HepG2 (cell line): ENCODE results near the gene PROX1. TPM values are rescaled to one million over a fixed set of nuclear protein-coding genes. Genes with fewer than 3 reads are reported as not detected.

ENCODE experiments used
- BRCA1 ChIP-seq: sonication (generic); formaldehyde crosslinking; IDR thresholded peaks from 2 replicates; pipeline ENCODE4 v1.4.0; 2020; ENCODE audit warnings: missing genetic modification reagents
- GPN1 ChIP-seq: sonication (generic); formaldehyde crosslinking; IDR thresholded peaks from 2 replicates; pipeline ENCODE4 v1.5.1; 2020; ENCODE audit warnings: missing genetic modification reagents, borderline replicate concordance
- HNF1B ChIP-seq: sonication (generic); formaldehyde crosslinking; IDR thresholded peaks from 2 replicates; pipeline ENCODE4 v1.5.1; 2020; ENCODE audit warnings: mild to moderate bottlenecking, moderate library complexity, missing genetic modification reagents
- IKZF1 ChIP-seq: fragments of 450-650 bp; IDR thresholded peaks from 2 replicates; pipeline ENCODE4 v1.7.1; 2016
- LBX2 ChIP-seq: sonication (generic); formaldehyde crosslinking; IDR thresholded peaks from 2 replicates; pipeline ENCODE4 v1.5.0; 2020; ENCODE audit warnings: missing genetic modification reagents, mild to moderate bottlenecking, borderline replicate concordance
- MYC ChIP-seq: sonication (generic); formaldehyde crosslinking; IDR thresholded peaks from 2 replicates; pipeline ENCODE4 v1.9.0; 2021; ENCODE audit warnings: missing genetic modification reagents, borderline replicate concordance
- TEAD2 ChIP-seq: sonication (generic); formaldehyde crosslinking; IDR thresholded peaks from 2 replicates; pipeline ENCODE4 v1.9.0; 2021; ENCODE audit warnings: missing genetic modification reagents
- ZBTB46 ChIP-seq: sonication (generic); formaldehyde crosslinking; IDR thresholded peaks from 2 replicates; pipeline ENCODE4 v1.4.0; 2020; ENCODE audit warnings: mild to moderate bottlenecking, missing genetic modification reagents, borderline replicate concordance
- ZNF230 ChIP-seq: sonication (generic); formaldehyde crosslinking; IDR thresholded peaks from 2 replicates; pipeline ENCODE4 v1.4.0; 2020; ENCODE audit warnings: mild to moderate bottlenecking, missing genetic modification reagents
- ZNF550 ChIP-seq: sonication (generic); formaldehyde crosslinking; IDR thresholded peaks from 2 replicates; pipeline ENCODE4 v1.4.0; 2020; ENCODE audit warnings: mild to moderate bottlenecking, missing genetic modification reagents, borderline replicate concordance
- polyA plus RNA-seq, 8 experiments: library from polyadenylated mRNA; depleted of rRNA in 3 of 8; stranded (reverse) in 7 of 8; unstranded in 1 of 8; fragments of >200 nt; fragmentation: Illumina TruSeq in 4 of 8; extraction: Trizol in 4 of 8; gene quantifications; 2 replicates each; pipeline versions ENCODE4 v1.2.1 to v1.2.3, GENCODE V29; 2011 to 2016; ENCODE audit warnings: low read depth in 4 of 8, missing spikeins in 1 of 8, mixed read lengths in 1 of 8; ENCODE audit not compliant: insufficient read depth in 1 of 8
- total RNA-seq, 5 experiments: library from RNA; depleted of rRNA; stranded (reverse); fragments of >200 nt; fragmentation: Illumina TruSeq; extraction: Trizol; gene quantifications; 2 replicates each; pipeline ENCODE4 v1.2.3, GENCODE V29; 2016; ENCODE audit warnings: low read depth in 1 of 5
- TF ChIP-seq, protein P1 (sequence below), 2 experiments: fragments of 450-650 bp in 1 of 2; sonication (generic) in 1 of 2; formaldehyde crosslinking in 1 of 2; IDR thresholded peaks; 2 replicates each; pipeline versions ENCODE4 v1.6.1 to v1.8.0; 2016 to 2022; ENCODE audit warnings: antibody characterized with exemption in 1 of 2, mild to moderate bottlenecking in 1 of 2, missing genetic modification reagents in 1 of 2
- TF ChIP-seq, protein P2 (sequence below): sonication (generic); formaldehyde crosslinking; IDR thresholded peaks from 2 replicates; pipeline ENCODE4 v1.4.0; 2020; ENCODE audit warnings: mild to moderate bottlenecking, missing genetic modification reagents

Gene PROX1
- total and polyA plus RNA-seq, 2 of the 13 experiments (the other 11 are each of a cell fraction or from before 2014, with no cell fraction given), result 12.3 to 30.2 TPM

DNA sequence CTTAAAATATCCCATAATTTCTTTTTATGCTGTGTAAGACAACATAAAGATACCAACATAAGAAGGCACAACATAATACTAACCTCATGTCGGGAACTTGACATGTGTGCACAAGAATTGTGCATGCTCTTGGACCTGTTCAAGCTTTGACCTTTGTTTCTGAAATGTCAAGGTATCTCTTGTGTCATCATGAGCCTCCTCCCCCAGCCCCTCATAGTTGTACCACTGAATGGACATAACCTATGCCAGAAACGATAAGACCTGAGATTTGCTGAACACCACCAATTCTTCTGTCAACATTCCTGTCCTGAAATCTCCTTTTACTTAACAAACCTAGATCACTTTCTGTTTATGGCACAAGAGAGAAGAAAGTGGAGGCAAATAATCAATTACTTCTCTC, 29.4 kb upstream of the PROX1 start (continued):
- TF ChIP-seq, protein P1, sequence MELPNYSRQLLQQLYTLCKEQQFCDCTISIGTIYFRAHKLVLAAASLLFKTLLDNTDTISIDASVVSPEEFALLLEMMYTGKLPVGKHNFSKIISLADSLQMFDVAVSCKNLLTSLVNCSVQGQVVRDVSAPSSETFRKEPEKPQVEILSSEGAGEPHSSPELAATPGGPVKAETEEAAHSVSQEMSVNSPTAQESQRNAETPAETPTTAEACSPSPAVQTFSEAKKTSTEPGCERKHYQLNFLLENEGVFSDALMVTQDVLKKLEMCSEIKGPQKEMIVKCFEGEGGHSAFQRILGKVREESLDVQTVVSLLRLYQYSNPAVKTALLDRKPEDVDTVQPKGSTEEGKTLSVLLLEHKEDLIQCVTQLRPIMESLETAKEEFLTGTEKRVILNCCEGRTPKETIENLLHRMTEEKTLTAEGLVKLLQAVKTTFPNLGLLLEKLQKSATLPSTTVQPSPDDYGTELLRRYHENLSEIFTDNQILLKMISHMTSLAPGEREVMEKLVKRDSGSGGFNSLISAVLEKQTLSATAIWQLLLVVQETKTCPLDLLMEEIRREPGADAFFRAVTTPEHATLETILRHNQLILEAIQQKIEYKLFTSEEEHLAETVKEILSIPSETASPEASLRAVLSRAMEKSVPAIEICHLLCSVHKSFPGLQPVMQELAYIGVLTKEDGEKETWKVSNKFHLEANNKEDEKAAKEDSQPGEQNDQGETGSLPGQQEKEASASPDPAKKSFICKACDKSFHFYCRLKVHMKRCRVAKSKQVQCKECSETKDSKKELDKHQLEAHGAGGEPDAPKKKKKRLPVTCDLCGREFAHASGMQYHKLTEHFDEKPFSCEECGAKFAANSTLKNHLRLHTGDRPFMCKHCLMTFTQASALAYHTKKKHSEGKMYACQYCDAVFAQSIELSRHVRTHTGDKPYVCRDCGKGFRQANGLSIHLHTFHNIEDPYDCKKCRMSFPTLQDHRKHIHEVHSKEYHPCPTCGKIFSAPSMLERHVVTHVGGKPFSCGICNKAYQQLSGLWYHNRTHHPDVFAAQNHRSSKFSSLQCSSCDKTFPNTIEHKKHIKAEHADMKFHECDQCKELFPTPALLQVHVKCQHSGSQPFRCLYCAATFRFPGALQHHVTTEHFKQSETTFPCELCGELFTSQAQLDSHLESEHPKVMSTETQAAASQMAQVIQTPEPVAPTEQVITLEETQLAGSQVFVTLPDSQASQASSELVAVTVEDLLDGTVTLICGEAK (IDR thresholded peaks at IDR 0.05), result no peak
- TF ChIP-seq, protein P1 (CRISPR knock-in tag; IDR thresholded peaks at IDR 0.05), result no peak
- TF ChIP-seq ZNF230 (no peak), LBX2 (no peak), TEAD2 (CRISPR knock-in tag) (no peak), ZBTB46 (no peak), HNF1B (CRISPR knock-in tag) (no peak), GPN1 (CRISPR knock-in tag) (no peak), BRCA1 (CRISPR knock-in tag) (no peak), MYC (no peak), ZNF550 (CRISPR knock-in tag) (no peak), IKZF1 (no peak)
- TF ChIP-seq, protein P2, sequence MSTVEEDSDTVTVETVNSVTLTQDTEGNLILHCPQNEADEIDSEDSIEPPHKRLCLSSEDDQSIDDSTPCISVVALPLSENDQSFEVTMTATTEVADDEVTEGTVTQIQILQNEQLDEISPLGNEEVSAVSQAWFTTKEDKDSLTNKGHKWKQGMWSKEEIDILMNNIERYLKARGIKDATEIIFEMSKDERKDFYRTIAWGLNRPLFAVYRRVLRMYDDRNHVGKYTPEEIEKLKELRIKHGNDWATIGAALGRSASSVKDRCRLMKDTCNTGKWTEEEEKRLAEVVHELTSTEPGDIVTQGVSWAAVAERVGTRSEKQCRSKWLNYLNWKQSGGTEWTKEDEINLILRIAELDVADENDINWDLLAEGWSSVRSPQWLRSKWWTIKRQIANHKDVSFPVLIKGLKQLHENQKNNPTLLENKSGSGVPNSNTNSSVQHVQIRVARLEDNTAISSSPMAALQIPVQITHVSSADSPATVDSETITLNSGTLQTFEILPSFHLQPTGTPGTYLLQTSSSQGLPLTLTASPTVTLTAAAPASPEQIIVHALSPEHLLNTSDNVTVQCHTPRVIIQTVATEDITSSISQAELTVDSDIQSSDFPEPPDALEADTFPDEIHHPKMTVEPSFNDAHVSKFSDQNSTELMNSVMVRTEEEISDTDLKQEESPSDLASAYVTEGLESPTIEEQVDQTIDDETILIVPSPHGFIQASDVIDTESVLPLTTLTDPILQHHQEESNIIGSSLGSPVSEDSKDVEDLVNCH (CRISPR knock-in tag), result no peak
